ENCODE measurements around the gene DPH6. TPM values are rescaled to one million over a fixed set of nuclear protein-coding genes. Genes with fewer than 3 reads are reported as not detected.
"Not testable (repeated sequence)": the region's sequence is repeated elsewhere in the genome, so short reads cannot be mapped to it uniquely, and the experiment has no call there.

Gene DPH6
- total RNA-seq, 1 donor: 9.1 TPM

DNA sequence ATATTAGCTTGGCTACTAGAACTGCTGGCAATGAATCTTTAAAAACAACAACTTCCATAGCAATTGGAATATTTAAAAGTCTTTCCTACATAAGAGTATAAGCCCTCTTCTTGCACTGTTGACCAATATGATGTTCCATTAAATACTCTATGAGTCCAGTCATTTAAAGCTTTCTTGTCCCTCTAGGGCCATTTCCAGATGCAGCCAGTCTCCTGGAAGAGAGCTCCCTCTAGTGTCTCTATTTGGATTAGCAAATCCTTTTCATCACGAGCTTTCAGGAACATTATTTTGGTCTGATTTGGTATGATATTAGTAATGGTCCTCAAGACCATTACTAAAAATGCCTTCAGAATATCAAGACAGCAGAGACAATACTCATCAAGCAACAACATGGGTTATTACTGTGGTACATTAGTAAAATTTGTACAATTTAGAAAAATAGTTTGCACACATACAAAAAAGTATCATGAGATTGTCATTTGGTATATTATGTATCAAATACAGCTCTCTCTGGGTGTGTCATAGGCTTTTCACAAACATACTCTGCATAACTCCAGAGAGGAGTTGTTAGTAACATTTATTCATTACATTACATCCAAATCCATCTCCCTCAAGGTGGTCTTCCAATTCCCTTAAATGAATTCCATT, 101.3 kb downstream of the DPH6 start:
- Histone ChIP-seq H3K9me3 (ENCODE audit: low read depth, low read length) (no peaks in the 10 kb centered on the region), H3K27me3 (ENCODE audit: insufficient read depth, low read length) (no peaks in the 10 kb centered on the region), H3K4me3 (ENCODE audit: low read length) (no peak overlapping the region), H3K4me1 (ENCODE audit: insufficient read depth, low read length) (no peaks in the 10 kb centered on the region)

DNA sequence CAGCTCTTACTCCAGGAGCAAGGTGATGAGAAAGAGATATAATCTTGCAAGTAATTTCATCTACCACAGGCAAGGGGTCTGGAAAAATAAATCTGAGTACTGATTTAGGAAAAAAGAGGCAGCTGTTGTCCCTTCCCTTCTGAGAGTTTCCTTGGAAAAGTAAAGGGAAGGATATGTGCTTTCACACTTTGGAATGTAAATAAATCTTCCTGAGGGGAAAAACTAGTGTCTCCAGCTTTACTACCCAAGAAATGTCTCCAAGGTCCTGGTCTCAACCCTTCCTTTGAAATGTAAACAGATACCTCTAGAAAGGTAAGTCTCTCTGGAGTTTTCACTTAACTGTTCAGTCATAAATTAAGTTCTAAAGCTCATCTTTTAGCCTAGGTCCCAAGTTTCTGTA, 102.6 kb downstream of the DPH6 start:
- no peaks in the 10 kb centered on the region for H3K9me3 ChIP-seq (ENCODE audit: low read depth, low read length)
- no peak overlapping the region for H3K4me3 ChIP-seq (ENCODE audit: low read length)
- no peaks in the 10 kb centered on the region for H3K27me3 ChIP-seq (ENCODE audit: insufficient read depth, low read length)
- H3K4me1 ChIP-seq (ENCODE audit: insufficient read depth, low read length): no peaks in the 10 kb centered on the region

DNA sequence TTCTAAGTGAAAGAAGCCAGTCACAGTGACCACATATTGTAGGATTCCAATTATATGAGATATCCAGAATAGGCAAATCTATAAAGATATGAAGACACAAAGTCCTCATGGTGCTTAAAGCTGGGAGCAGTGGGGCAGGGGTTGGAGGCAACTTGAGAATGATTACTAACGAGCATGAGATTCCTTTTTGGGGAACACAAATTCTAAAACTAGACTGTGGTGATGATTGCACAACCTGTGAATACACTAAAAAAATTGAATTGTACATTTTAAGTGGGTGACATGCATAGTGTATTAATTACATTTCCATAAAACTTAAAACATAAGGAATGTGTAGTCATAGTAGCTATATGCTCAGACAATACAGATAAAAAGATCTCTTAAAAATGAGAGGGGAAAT, 103.2 kb downstream of the DPH6 start:
- Histone ChIP-seq H3K9me3 (ENCODE audit: low read depth, low read length) (no peaks in the 10 kb centered on the region), H3K4me3 (ENCODE audit: low read length) (no peak overlapping the region), H3K4me1 (ENCODE audit: insufficient read depth, low read length) (no peaks in the 10 kb centered on the region), H3K27me3 (ENCODE audit: insufficient read depth, low read length) (no peaks in the 10 kb centered on the region)

DNA sequence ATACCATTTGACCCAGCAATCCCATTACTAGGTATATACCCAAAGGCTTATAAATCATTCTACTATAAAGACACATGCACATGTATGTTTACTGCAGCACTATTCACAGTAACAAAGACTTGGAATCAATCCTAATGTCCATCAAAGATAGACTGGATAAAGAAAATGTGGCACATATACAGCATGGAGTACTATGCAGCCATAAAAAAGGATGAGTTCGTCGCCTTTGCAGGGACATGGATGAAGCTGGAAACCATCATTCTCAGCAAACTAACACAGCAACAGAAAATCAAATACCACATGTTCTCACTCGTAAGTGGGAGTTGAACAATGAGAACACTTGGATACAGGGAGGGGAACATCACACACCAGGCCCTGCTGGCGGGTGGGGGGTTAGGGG, 104.7 kb downstream of the DPH6 start:
- H3K4me3 ChIP-seq (ENCODE audit: low read length); H3K9me3 ChIP-seq (ENCODE audit: low read depth, low read length); H3K27me3 ChIP-seq (ENCODE audit: insufficient read depth, low read length); H3K4me1 ChIP-seq (ENCODE audit: insufficient read depth, low read length): not testable (repeated sequence)

DNA sequence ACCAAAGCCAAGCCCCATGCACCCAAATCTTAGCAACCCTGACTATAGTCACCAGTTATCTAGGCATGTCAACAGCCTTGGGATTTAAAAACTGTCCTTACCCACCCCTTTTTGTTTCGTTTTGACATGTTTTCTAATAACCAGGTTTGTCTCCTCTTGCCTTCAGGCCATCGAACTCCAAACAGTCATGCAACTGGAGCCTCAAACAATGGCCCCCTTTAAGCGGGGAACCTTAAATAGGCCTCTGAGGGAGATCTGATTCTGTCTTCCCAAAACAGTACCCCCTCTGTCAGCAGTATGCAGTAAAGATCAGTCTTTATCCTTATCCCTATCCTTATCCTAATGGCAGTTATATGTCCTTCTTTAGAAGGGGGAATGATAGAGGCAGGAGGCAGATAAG, 105.7 kb downstream of the DPH6 start:
- Histone ChIP-seq H3K27me3 (ENCODE audit: insufficient read depth, low read length) (no peaks in the 10 kb centered on the region), H3K9me3 (ENCODE audit: low read depth, low read length) (no peaks in the 10 kb centered on the region), H3K4me1 (ENCODE audit: insufficient read depth, low read length) (no peaks in the 10 kb centered on the region), H3K4me3 (ENCODE audit: low read length) (no peak overlapping the region)

DNA sequence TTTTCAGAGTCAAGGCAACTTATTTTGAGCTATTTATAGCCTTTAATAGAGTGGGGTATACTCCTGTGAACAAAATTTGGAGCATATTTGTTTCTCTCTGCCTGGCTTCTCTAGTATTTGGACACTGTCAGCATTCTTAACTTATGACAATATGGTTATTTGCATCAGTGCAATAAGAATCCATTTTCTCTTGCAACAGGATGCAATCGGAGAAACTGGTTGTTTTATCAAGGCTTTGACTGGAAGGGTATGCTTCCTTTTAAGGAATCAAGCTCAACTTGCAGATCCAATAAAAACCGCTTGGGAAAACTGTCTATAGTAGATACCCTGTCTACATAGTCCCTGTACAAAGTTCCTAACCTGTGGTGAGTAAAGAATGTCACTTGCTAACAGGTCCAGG, 106.7 kb downstream of the DPH6 start:
- Histone ChIP-seq H3K4me1 (ENCODE audit: insufficient read depth, low read length) (no peaks in the 10 kb centered on the region), H3K27me3 (ENCODE audit: insufficient read depth, low read length) (no peaks in the 10 kb centered on the region), H3K9me3 (ENCODE audit: low read depth, low read length) (no peaks in the 10 kb centered on the region), H3K4me3 (ENCODE audit: low read length) (no peak overlapping the region)

DNA sequence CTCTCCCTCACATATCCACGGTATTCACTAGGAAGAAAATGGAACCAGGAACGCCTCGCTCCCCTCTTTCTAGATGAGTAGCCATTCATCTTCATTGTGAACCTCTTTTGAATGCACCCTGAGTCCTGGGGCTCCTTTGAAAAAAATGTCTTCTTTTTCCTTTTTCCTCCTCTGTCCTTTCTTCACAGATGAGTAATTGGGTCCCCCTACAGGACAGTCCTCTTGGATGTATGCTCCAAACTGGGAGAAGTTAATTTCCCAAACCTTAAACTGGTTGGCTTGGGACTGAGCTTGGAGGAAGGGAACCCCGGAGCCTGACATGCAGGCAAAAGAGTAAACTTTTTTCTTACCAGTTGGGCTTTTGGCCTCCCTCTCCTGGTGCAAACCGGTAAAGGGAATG, 108.8 kb downstream of the DPH6 start:
- no peaks in the 10 kb centered on the region for H3K4me1 ChIP-seq (ENCODE audit: insufficient read depth, low read length)
- no peaks in the 10 kb centered on the region for H3K27me3 ChIP-seq (ENCODE audit: insufficient read depth, low read length)
- H3K4me3 ChIP-seq (ENCODE audit: low read length): no peak overlapping the region
- H3K9me3 ChIP-seq (ENCODE audit: low read depth, low read length): no peaks in the 10 kb centered on the region

- H3K27me3 ChIP-seq (ENCODE audit: insufficient read depth, low read length): no peaks in the 10 kb centered on the region
Measured at GRCh38 chr15:35436422-35436821, 109.5 kb downstream of the DPH6 start.

GRCh38 chr15:35431281-35431680, 114.7 kb downstream of the DPH6 start:
- Histone ChIP-seq H3K4me3 (ENCODE audit: low read length) (no peak overlapping the region), H3K27me3 (ENCODE audit: insufficient read depth, low read length) (no peaks in the 10 kb centered on the region), H3K9me3 (ENCODE audit: low read depth, low read length) (no peaks in the 10 kb centered on the region)

More at GRCh38 chr15:35436422-35436821, 109.5 kb downstream of the DPH6 start:
- Histone ChIP-seq H3K9me3 (ENCODE audit: low read depth, low read length) (no peaks in the 10 kb centered on the region), H3K4me1 (ENCODE audit: insufficient read depth, low read length) (no peaks in the 10 kb centered on the region), H3K4me3 (ENCODE audit: low read length) (no peak overlapping the region)

GRCh38 chr15:35430301-35430700, 115.7 kb downstream of the DPH6 start:
- Histone ChIP-seq H3K4me1 (ENCODE audit: insufficient read depth, low read length) (no peaks in the 10 kb centered on the region), H3K4me3 (ENCODE audit: low read length) (no peak overlapping the region), H3K27me3 (ENCODE audit: insufficient read depth, low read length) (no peaks in the 10 kb centered on the region), H3K9me3 (ENCODE audit: low read depth, low read length) (no peaks in the 10 kb centered on the region)

More at GRCh38 chr15:35431281-35431680, 114.7 kb downstream of the DPH6 start:
- no peaks in the 10 kb centered on the region for H3K4me1 ChIP-seq (ENCODE audit: insufficient read depth, low read length)

- Histone ChIP-seq H3K27me3 (ENCODE audit: insufficient read depth, low read length) (no peaks in the 10 kb centered on the region), H3K4me1 (ENCODE audit: insufficient read depth, low read length) (no peaks in the 10 kb centered on the region), H3K4me3 (ENCODE audit: low read length) (no peak overlapping the region), H3K9me3 (ENCODE audit: low read depth, low read length) (peaks cover 5% of the 10 kb centered on the region)
Measured at GRCh38 chr15:35427496-35427895, 118.5 kb downstream of the DPH6 start.

DNA sequence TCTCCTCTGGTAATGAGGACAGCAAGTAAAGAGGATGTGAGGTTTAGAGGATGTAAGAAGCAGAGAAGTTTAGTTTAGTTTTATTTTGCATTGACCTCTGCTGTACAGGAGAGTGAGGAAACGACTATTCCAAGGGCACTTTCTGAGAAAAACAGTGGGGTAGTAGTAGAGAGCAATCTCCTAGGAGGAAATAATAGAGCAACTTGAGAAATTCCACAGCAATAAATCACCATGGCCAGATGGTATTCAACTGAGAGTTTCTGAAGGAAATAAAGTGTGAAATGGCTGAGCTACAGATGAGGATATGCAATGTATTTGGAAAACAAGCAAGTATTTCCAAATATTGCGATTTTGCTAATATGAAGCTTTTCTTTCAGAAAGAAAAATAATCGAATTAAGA, 118.9 kb downstream of the DPH6 start:
- no peak overlapping the region for H3K4me3 ChIP-seq (ENCODE audit: low read length)
- H3K27me3 ChIP-seq (ENCODE audit: insufficient read depth, low read length): no peaks in the 10 kb centered on the region
- peaks cover 5% of the 10 kb centered on the region for H3K9me3 ChIP-seq (ENCODE audit: low read depth, low read length)
- no peaks in the 10 kb centered on the region for H3K4me1 ChIP-seq (ENCODE audit: insufficient read depth, low read length)

GRCh38 chr15:35410775-35411174, 135.2 kb downstream of the DPH6 start:
- Histone ChIP-seq H3K9me3 (ENCODE audit: low read depth, low read length) (no peaks in the 10 kb centered on the region), H3K4me3 (ENCODE audit: low read length) (no peak overlapping the region), H3K27me3 (ENCODE audit: insufficient read depth, low read length) (no peaks in the 10 kb centered on the region), H3K4me1 (ENCODE audit: insufficient read depth, low read length) (no peaks in the 10 kb centered on the region)

DNA sequence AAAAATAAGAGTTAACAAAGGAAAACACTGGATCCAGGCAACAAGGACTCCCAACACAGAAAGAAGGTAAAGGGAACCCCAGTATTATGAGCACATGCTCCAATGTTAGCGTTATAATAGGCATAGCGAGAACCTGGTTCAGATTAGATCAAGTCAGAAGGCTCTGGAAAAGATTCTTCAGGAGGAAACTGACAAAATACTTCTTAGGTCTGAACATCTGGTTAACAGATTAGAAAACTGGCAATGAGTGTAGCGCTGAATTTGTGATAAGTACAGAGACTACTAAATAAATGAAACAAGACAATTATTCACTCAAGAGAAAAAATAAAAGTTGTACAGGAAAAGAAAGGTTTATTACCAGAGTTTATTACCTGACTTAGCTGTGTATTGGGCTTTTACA, 146.1 kb downstream of the DPH6 start:
- Histone ChIP-seq H3K27me3 (ENCODE audit: insufficient read depth, low read length) (no peaks in the 10 kb centered on the region), H3K4me3 (ENCODE audit: low read length) (no peak overlapping the region), H3K9me3 (ENCODE audit: low read depth, low read length) (no peaks in the 10 kb centered on the region), H3K4me1 (ENCODE audit: insufficient read depth, low read length) (no peaks in the 10 kb centered on the region)

DNA sequence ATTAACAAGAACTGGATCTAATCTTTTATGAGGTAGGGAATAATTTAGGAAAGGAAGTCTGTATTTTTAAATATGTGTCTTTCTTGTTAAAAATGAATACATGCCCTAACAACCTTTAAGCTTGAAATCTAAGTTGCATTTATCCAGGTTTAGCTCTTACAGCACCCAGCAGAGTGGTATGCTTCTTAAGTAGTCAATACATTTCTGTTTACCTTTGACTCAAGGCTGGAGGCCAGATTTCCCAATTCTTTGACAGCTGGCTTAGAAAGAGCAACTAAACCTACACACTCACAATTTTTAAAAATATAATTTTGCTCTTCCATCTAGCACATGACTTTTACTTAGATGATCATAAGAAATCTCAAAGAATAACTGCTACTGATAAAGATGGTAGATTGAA, 148.9 kb downstream of the DPH6 start:
- no peaks in the 10 kb centered on the region for H3K9me3 ChIP-seq (ENCODE audit: low read depth, low read length)
- H3K4me3 ChIP-seq (ENCODE audit: low read length): no peak overlapping the region
- no peaks in the 10 kb centered on the region for H3K4me1 ChIP-seq (ENCODE audit: insufficient read depth, low read length)
- no peaks in the 10 kb centered on the region for H3K27me3 ChIP-seq (ENCODE audit: insufficient read depth, low read length)

GRCh38 chr15:35394416-35394815, 151.5 kb downstream of the DPH6 start:
- H3K27me3 ChIP-seq (ENCODE audit: insufficient read depth, low read length): no peaks in the 10 kb centered on the region
- no peak overlapping the region for H3K4me3 ChIP-seq (ENCODE audit: low read length)
- no peaks in the 10 kb centered on the region for H3K9me3 ChIP-seq (ENCODE audit: low read depth, low read length)
- no peaks in the 10 kb centered on the region for H3K4me1 ChIP-seq (ENCODE audit: insufficient read depth, low read length)

Data from mononuclear cell (primary cell).